Neural cell (in vitro differentiated cells): ENCODE data around the gene RC3H2. TPM values are rescaled to one million over a fixed set of nuclear protein-coding genes. Genes with fewer than 3 reads are reported as not detected.

Experiments used
- H2AFZ ChIP-seq: fragments of 200-600, 300-800 bp; sonication (generic), shearing (Covaris generic); 2 replicates; pipeline ENCODE4 v1.6.0; 2014; ENCODE audit warnings: low read depth, mild to moderate bottlenecking, antibody characterized with exemption, low read length, moderate library complexity
- H3F3A ChIP-seq: fragments of 200-600 bp; shearing (Covaris generic); 2 replicates; pipeline ENCODE4 v1.6.1; 2016; ENCODE audit warnings: mild to moderate bottlenecking, moderate library complexity, mixed read lengths, antibody characterized with exemption, low read length; ENCODE audit not compliant: insufficient read depth, poor library complexity, severe bottlenecking
- H3K27ac ChIP-seq: fragments of 200-600, 300-800 bp; sonication (generic), shearing (Covaris generic); 2 replicates; pipeline ENCODE4 v1.5.1; 2014; ENCODE audit warnings: mild to moderate bottlenecking, low read length, moderate library complexity
- H3K27me3 ChIP-seq: fragments of 300-800, 200-600 bp; sonication (generic), shearing (Covaris generic); 2 replicates; pipeline ENCODE4 v1.6.0; 2014; ENCODE audit warnings: mild to moderate bottlenecking, low read depth, low read length, moderate library complexity; ENCODE audit not compliant: insufficient read depth
- H3K36me3 ChIP-seq: fragments of 300-800, 200-600 bp; sonication (generic), shearing (Covaris generic); 2 replicates; pipeline ENCODE4 v1.5.1; 2014; ENCODE audit warnings: mild to moderate bottlenecking, antibody characterized with exemption, low read length, moderate library complexity; ENCODE audit not compliant: insufficient read depth
- H3K4me2 ChIP-seq: fragments of 300-800, 200-600 bp; sonication (generic), shearing (Covaris generic); 2 replicates; pipeline ENCODE4 v1.6.0; 2014; ENCODE audit warnings: mild to moderate bottlenecking, low read length
- H3K4me3 ChIP-seq: fragments of 300-800, 200-600 bp; sonication (generic), shearing (Covaris generic); 2 replicates; pipeline ENCODE4 v1.5.1; 2014; ENCODE audit warnings: mild to moderate bottlenecking, low read length, moderate library complexity
- H3K79me2 ChIP-seq: fragments of 200-600 bp; shearing (Covaris generic); replicated peaks from 2 replicates; pipeline ENCODE4 v1.6.0; 2014; ENCODE audit warnings: mild to moderate bottlenecking, low read length, moderate library complexity; ENCODE audit not compliant: insufficient read depth
- H3K9ac ChIP-seq: fragments of 300-800, 200-600 bp; sonication (generic), shearing (Covaris generic); 2 replicates; pipeline ENCODE4 v1.6.1; 2016; ENCODE audit warnings: mild to moderate bottlenecking, low read length, mixed read lengths
- H3K9me2 ChIP-seq: fragments of 200-600 bp; shearing (Covaris generic); 2 replicates; pipeline ENCODE4 v1.6.1; 2016; ENCODE audit warnings: mild to moderate bottlenecking, low read length, mixed read lengths; ENCODE audit not compliant: insufficient read depth
- H3K9me3 ChIP-seq: fragments of 200-600, 300-800 bp; sonication (generic), shearing (Covaris generic); 2 replicates; pipeline ENCODE4 v1.6.1; 2016; ENCODE audit warnings: mild to moderate bottlenecking, mixed run types, low read length, moderate library complexity, mixed read lengths
- H4K20me1 ChIP-seq: fragments of 200-600 bp; shearing (Covaris generic); 2 replicates; pipeline ENCODE4 v1.6.1; 2016; ENCODE audit warnings: mild to moderate bottlenecking, mixed run types; ENCODE audit not compliant: insufficient read depth
- CTCF ChIP-seq: fragments of 450-650 bp; IDR thresholded peaks from 2 replicates; pipeline ENCODE4 v1.5.1; 2014; ENCODE audit warnings: antibody characterized with exemption, mild to moderate bottlenecking, moderate library complexity; ENCODE audit not compliant: poor library complexity, severe bottlenecking
- EP300 ChIP-seq: fragments of 450-650 bp; conservative IDR thresholded peaks from 2 replicates; pipeline ENCODE4 v1.6.1; 2014; ENCODE audit warnings: antibody characterized with exemption, mild to moderate bottlenecking, moderate library complexity; ENCODE audit not compliant: poor library complexity, severe bottlenecking
- EZH2 ChIP-seq: fragments of 200-600, 300-800 bp; shearing (Covaris generic), sonication (generic); IDR thresholded peaks from 2 replicates; pipeline ENCODE4 v1.6.1; 2014; ENCODE audit warnings: antibody characterized with exemption, low read length, borderline replicate concordance, mild to moderate bottlenecking; ENCODE audit not compliant: insufficient read depth, poor library complexity, severe bottlenecking
- MXI1 ChIP-seq: fragments of 450-650 bp; conservative IDR thresholded peaks from 2 replicates; pipeline ENCODE4 v1.6.1; 2014; ENCODE audit warnings: antibody characterized with exemption, mild to moderate bottlenecking; ENCODE audit not compliant: poor library complexity, severe bottlenecking
- POLR2AphosphoS5 ChIP-seq: IDR thresholded peaks from 2 replicates; pipeline ENCODE4 v1.6.1; 2012
- RAD21 ChIP-seq: fragments of 450-650 bp; conservative IDR thresholded peaks from 2 replicates; pipeline ENCODE4 v1.6.1; 2014; ENCODE audit warnings: antibody characterized with exemption, mild to moderate bottlenecking, moderate library complexity
- REST ChIP-seq: IDR thresholded peaks from 2 replicates; pipeline ENCODE4 v1.6.1; 2012; ENCODE audit warnings: borderline replicate concordance
- SMC3 ChIP-seq: fragments of 450-650 bp; conservative IDR thresholded peaks from 2 replicates; pipeline ENCODE4 v1.6.1; 2014; ENCODE audit warnings: antibody characterized with exemption, mild to moderate bottlenecking, moderate library complexity; ENCODE audit not compliant: poor library complexity
- TAF1 ChIP-seq: IDR thresholded peaks from 2 replicates; pipeline ENCODE4 v1.6.1; 2012; ENCODE audit warnings: low read depth
- polyA plus RNA-seq: library from polyadenylated mRNA; depleted of rRNA; stranded (reverse); fragments of >200 nt; gene quantifications from 2 replicates; pipeline ENCODE4 v1.2.3, GENCODE V29; 2014

Gene RC3H2
- polyA plus RNA-seq, 1 donor from 2014 or later: 34.8 TPM

- TF ChIP-seq EP300: no peak
- no peak for TF ChIP-seq POLR2AphosphoS5
- no peak for TF ChIP-seq REST
- no peak for TF ChIP-seq CTCF
- no peak for TF ChIP-seq MXI1
- TF ChIP-seq SMC3: no peak
- no peak for TF ChIP-seq EZH2
- TF ChIP-seq RAD21: no peak
- no peak for TF ChIP-seq TAF1
- H3K9ac ChIP-seq: no peak overlapping the region
- H3K4me2 ChIP-seq: no peak overlapping the region
- no peak overlapping the region for H2AFZ ChIP-seq
- no peak overlapping the region for H3K27ac ChIP-seq
- no peaks in the 10 kb centered on the region for H4K20me1 ChIP-seq
- peaks cover 18% of the 10 kb centered on the region for H3K36me3 ChIP-seq
- no peak overlapping the region for H3K4me3 ChIP-seq
- no peaks in the 10 kb centered on the region for H3F3A ChIP-seq
- no peaks in the 10 kb centered on the region for H3K9me2 ChIP-seq
- no peaks in the 10 kb centered on the region for H3K27me3 ChIP-seq
- no peaks in the 10 kb centered on the region for H3K79me2 ChIP-seq
- no peaks in the 10 kb centered on the region for H3K9me3 ChIP-seq
Measured at GRCh38 chr9:122888480-122888879, 16.7 kb downstream of the RC3H2 start.

- H4K20me1 ChIP-seq: no peaks in the 10 kb centered on the region
- no peaks in the 10 kb centered on the region for H3K9me3 ChIP-seq
- TF ChIP-seq MXI1 (no peak), REST (no peak), EP300 (no peak), EZH2 (no peak), SMC3 (no peak), TAF1 (no peak), RAD21 (no peak), CTCF (no peak), POLR2AphosphoS5 (no peak)
- no peaks in the 10 kb centered on the region for H3F3A ChIP-seq
- no peak overlapping the region for H3K27ac ChIP-seq
- no peaks in the 10 kb centered on the region for H3K79me2 ChIP-seq
- H3K9me2 ChIP-seq: no peaks in the 10 kb centered on the region
- no peak overlapping the region for H3K4me2 ChIP-seq
- no peak overlapping the region for H3K9ac ChIP-seq
- H3K36me3 ChIP-seq: peaks cover 9% of the 10 kb centered on the region
- no peak overlapping the region for H2AFZ ChIP-seq
- no peaks in the 10 kb centered on the region for H3K27me3 ChIP-seq
- no peak overlapping the region for H3K4me3 ChIP-seq
Measured at GRCh38 chr9:122883125-122883524, 22.0 kb downstream of the RC3H2 start.
